ENCODE data around the gene CYP21A2.
"Not testable (repeated sequence)": the region's sequence is repeated elsewhere in the genome, so short reads cannot be mapped to it uniquely, and the experiment has no call there.

CYP21A2 gene

DNA sequence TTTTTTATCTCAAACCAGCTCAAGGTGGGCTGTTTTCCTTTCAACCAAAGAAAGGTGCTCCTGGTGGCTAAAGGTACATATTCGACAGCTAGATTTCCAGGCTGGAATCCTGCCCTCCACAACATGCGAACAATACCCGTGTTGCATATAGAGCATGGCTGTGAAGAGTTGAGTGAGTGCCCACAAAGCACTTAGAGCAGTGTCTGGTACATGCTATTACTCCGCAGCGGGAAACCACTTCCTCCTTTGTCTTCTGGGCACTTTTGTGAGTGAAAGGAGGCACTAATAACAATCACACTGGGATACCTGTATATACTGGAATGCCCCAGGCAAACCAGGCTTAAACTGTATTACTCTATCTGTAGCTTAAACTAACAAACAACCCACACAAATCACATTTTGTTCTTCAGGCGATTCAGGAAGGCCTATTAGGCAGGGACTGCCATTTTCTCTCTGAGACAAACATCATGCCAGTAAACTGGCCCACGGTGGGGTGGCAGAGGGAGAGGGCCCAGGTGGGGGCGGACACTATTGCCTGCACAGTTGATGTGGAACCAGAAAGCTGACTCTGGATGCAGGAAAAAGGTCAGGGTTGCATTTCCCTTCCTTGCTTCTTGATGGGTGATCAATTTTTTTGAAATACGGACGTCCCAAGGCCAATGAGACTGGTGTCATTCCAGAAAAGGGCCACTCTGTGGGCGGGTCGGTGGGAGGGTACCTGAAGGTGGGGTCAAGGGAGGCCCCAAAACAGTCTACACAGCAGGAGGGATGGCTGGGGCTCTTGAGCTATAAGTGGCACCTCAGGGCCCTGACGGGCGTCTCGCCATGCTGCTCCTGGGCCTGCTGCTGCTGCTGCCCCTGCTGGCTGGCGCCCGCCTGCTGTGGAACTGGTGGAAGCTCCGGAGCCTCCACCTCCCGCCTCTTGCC is at the start of gene CYP21A2:
Gene CYP21A2, plus strand, starts transcription at position 818 of the 927 bp plus-strand sequence. Its CDS starts 8 bp downstream, at position 826.
- DNase-seq, result not testable (repeated sequence)

DNA sequence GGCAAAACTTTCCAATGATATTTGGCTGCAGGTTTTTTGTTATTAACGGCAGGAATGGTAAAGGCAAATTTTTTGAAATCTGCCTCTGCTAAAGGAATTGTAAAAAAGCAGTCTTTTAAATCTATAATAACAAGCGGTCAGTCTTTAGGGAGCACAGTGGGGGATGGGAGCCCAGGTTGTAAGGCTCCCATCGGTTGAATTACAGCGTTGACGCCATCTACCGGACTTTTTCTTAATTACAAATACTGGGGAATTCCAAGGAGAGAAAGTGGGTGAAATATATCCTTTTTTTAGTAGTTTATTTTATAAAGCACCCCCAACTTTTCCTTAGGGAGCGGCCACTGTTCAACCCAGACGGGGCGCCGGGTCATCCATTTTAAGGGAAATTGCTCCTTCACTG is 48.9 kb upstream of the CYP21A2 start:
- DNase-seq, result not testable (repeated sequence)

GRCh38 chr6:31994421-31994820 is 43.8 kb upstream of the CYP21A2 start:
- DNase-seq, result not testable (repeated sequence)

GRCh38 chr6:31996385-31996784 is 41.8 kb upstream of the CYP21A2 start:
- DNase-seq, result not testable (repeated sequence)

DNA sequence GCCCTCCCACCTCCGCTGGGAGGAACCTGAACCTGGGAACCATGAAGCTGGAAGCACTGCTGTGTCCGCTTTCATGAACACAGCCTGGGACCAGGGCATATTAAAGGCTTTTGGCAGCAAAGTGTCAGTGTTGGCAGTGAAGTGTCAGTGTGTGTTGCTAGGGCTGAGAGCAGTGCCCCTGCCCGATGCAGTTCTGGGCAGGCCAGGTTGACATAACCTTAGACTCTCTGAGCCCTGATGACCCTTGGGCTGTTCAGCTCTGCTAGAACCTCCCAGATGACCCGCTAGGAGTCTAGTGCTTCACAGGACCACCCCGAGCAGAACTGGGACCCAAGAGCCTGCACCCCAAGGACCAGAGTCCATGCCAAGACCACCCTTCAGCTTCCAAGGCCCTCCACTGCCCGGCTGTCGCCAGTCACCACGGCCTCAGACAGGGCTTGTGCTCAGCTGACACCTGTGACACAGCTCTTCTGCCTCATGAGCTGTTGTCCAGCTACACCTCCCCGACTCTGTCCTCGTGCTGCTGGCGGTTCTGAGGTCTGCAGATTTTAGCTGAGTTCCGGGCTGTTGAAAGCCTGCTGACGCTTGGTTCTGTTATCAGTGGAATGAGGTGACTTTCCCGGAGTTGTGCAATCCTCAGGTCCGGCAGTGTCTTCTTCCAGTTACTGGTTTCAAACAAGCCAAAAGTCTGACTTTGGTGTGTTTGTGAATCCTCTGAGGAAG is 35.5 kb upstream of the CYP21A2 start:
- DNase-seq, result not testable (repeated sequence)

DNA sequence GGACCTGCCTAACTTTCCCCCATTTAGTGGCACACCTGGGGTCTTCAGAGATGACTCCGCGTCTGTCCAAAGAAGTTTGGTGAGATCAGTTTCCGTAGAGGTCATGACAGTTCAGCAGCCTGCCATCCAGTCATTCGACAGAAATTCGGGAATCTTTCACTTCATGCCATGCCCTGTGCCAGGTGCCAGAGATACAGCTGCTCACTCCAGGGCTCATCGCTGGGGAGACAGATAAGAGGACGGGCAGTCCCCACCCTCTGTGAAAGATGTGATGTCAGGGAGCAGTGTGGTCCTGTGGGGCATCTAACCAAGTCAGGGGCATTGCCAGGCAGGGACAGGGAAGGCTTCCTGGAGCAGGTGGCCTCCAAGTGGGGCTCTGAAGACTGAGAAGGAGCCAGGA is 34.9 kb upstream of the CYP21A2 start:
- DNase-seq, result not testable (repeated sequence)

GRCh38 chr6:32004393-32004792 is 33.8 kb upstream of the CYP21A2 start:
- DNase-seq, result not testable (repeated sequence)

DNA sequence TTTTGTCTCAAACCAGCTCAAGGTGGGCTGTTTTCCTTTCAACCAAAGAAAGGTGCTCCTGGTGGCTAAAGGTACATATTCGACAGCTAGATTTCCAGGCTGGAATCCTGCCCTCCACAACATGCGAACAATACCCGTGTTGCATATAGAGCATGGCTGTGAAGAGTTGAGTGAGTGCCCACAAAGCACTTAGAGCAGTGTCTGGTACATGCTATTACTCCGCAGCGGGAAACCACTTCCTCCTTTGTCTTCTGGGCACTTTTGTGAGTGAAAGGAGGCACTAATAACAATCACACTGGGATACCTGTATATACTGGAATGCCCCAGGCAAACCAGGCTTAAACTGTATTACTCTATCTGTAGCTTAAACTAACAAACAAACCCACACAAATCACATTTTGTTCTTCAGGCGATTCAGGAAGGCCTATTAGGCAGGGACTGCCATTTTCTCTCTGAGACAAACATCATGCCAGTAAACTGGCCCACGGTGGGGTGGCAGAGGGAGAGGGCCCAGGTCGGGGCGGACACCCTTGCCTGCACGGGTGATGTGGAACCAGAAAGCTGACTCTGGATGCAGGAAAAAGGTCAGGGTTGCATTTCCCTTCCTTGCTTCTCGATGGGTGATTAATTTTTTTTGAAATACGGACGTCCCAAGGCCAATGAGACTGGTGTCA is 33.2 kb upstream of the CYP21A2 start:
- DNase-seq, result not testable (repeated sequence)

DNA sequence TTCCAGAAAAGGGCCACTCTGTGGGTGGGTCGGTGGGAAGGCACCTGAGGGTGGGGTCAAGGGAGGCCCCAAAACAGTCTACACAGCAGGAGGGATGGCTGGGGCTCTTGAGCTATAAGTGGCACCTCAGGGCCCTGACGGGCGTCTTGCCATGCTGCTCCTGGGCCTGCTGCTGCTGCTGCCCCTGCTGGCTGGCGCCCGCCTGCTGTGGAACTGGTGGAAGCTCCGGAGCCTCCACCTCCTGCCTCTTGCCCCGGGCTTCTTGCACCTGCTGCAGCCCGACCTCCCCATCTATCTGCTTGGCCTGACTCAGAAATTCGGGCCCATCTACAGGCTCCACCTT is 32.7 kb upstream of the CYP21A2 start:
- not testable (repeated sequence) for DNase-seq

DNA sequence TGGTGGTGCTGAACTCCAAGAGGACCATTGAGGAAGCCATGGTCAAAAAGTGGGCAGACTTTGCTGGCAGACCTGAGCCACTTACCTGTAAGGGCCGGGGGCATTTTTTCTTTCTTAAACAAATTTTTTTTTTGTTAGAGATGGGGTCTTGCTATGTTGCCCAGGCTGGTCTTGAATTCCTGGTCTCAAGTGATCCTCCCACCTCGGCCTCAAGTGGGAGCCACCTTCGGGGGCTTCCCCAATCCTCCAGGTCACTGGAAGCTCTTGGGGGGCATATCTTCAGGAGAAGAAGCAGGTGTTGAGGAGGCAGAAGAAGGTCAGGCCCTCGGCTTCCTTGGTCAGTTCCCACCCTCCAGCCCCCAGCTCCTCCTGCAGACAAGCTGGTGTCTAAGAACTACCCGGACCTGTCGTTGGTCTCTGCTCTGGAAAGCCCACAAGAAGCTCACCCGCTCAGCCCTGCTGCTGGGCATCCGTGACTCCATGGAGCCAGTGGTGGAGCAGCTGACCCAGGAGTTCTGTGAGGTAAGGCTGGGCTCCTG is 32.2 kb upstream of the CYP21A2 start:
- DNase-seq, result peak; percentile 47

- DNase-seq, result not testable (repeated sequence)
These were observed 31.1 kb upstream of the CYP21A2 start for GRCh38 chr6:32007086-32007485.

DNA sequence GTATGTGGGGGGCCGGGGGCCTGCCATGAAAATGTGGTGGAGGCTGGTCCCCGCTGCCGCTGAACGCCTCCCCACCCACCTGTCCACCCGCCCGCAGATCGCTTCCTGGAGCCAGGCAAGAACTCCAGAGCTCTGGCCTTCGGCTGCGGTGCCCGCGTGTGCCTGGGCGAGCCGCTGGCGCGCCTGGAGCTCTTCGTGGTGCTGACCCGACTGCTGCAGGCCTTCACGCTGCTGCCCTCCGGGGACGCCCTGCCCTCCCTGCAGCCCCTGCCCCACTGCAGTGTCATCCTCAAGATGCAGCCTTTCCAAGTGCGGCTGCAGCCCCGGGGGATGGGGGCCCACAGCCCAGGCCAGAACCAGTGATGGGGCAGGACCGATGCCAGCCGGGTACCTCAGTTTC is 30.2 kb upstream of the CYP21A2 start:
- not testable (repeated sequence) for DNase-seq

GRCh38 chr6:32008616-32009015 is 29.6 kb upstream of the CYP21A2 start:
- not testable (repeated sequence) for DNase-seq

DNA sequence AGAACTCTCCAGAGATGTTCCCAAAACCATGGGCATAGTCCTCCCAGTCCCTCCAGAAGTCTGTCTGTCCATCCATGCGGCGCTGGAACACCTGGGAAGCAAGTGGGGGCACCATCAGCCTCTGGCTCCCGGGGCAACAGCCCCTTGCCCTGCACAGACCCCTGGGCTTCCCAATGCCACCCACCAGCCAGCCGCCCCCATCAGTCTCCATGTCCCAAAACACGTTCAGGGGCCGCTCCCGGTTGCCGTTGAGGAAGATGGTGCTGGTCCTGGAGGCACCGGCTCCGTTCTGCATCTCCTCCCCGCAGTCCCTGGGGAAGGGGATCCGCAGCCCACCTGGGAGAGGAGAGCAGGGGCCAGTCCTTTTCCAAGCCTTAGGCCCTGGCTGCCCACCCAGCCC is 28.7 kb upstream of the CYP21A2 start:
- not testable (repeated sequence) for DNase-seq

- DNase-seq, result not testable (repeated sequence)
These were observed 27.2 kb upstream of the CYP21A2 start for GRCh38 chr6:32010856-32011530.

DNA sequence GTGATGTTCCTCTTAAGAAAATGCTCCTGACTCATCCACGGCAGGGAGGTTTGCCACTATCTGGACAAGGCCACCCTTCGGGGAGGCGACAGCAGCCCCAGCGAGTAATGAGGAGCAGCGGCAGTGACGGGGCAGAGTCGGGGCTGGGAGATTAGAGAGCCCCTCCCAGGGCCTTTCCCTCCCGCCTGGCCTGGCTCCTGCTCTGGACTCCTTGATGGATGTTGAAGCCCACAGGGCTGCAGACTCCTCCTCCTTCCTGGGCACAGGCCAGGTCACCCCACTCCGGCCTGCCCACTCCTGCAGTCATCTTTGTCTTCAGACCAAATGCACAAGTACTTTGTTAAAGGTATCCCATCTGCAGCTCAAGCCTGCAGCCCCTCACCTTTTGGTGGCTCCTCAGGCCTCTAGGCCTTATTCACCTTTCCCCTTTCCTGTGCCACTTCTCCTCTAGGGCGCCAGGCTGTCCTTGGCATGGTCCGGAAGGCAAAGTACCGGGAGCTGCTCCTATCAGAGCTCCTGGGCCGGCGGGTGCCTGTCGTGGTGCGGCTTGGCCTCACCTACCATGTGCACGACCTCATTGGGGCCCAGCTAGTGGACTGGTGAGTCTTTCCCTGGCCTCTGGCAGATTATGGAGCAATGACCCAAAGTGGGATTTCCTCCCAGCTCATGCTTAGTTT is 25.1 kb upstream of the CYP21A2 start:
- not testable (repeated sequence) for DNase-seq

DNA sequence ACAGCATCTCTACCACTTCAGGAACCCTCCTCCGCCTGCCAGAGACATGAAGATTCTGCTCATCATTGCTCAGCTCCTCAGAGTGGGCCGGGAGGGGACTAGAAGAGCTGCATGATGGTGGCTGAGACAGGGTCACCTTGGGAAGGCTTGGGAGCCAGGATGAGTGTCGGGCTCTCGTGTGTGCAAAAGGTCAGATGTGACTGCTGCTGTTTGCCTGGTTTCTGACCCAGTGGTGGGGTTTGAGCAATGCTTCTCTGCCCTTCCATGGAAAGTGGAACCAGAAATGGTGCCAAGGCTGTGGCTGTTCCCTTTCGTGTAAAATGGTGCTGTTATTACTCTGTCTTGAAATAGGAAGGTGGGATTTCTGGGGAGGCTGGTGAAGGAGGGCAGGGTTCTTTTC is 24.5 kb upstream of the CYP21A2 start:
- not testable (repeated sequence) for DNase-seq

DNA sequence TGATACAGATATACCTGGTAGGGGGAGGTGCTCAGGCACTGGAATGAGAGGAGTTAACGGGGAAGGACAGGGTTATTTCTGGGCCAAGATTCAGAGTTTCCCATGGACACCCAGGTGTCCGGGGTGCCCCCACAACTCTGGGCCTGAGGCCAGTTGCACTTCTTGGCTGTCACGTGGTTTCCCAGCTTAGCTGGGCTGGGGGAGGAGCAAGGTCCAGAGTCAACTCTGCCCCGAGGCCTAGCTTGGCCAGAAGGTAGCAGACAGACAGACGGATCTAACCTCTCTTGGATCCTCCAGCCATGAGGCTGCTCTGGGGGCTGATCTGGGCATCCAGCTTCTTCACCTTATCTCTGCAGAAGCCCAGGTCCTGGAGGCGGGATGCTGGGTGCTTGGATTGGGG is 23.7 kb upstream of the CYP21A2 start, which contains the start of gene C4B:
Gene C4B, plus strand, starts transcription at position 249 of the 400 bp plus-strand sequence. Its CDS starts 51 bp downstream, at position 300.
- DNase-seq, result not testable (repeated sequence)

- not testable (repeated sequence) for DNase-seq
These were observed 16.1 kb upstream of the CYP21A2 start for GRCh38 chr6:32022100-32022499.

GRCh38 chr6:32028631-32029030 is 9.6 kb upstream of the CYP21A2 start:
- not testable (repeated sequence) for DNase-seq

- not testable (repeated sequence) for DNase-seq
These were observed 8.7 kb upstream of the CYP21A2 start for GRCh38 chr6:32029553-32029952.

Measured in activated effector memory CD4-positive, alpha-beta T cell treated with anti-CD3 and anti-CD28 coated beads, Interleukin-2, amount 50 U/mL, for 16 hours (primary cell).